ENCODE results near the gene ITGA1. TPM values are rescaled to one million over a fixed set of nuclear protein-coding genes. Genes with fewer than 3 reads are reported as not detected.

The ITGA1 gene
- total RNA-seq, 2 experiments from 2014 or later = not detected

DNA sequence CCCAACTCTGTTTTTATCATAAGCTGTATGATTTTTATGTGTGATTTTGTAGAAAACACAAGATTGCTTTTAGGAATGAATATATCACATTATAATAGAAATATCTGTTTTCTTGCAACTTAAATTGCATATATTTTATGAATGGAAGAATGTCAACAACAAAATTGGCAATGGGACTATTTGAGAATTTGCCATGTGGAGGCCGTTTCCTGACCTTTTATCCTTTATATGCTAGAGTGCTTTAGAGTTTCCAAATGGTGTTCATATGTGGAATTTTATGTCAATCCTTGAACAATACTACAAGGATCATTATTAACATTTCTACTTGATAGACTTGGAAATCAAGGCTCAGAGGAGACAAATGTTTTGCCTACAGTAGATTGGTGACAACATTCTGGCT is 34.2 kb downstream of the ITGA1 start:
- Histone ChIP-seq H3K4me2 (ENCODE audit: low read length) (no peak overlapping the region), H2AFZ (ENCODE audit: low read length) (no peak overlapping the region), H3K4me1 (ENCODE audit: insufficient read depth, low read length, poor library complexity, severe bottlenecking) (no peaks in the 10 kb centered on the region), H3K79me2 (ENCODE audit: insufficient read depth, low read depth, low read length) (no peaks in the 10 kb centered on the region), H3K4me3 (ENCODE audit: low read depth, low read length, poor library complexity, severe bottlenecking) (no peak overlapping the region), H3K36me3 (ENCODE audit: insufficient read depth, low read length) (no peaks in the 10 kb centered on the region), H4K20me1 (ENCODE audit: insufficient read depth, low read length) (no peaks in the 10 kb centered on the region), H3K27ac (ENCODE audit: low read depth, low read length, poor library complexity, severe bottlenecking) (no peak overlapping the region), H3K9me3 (ENCODE audit: low read length) (no peaks in the 10 kb centered on the region), H3K9me2 (ENCODE audit: insufficient read depth, low read length) (no peaks in the 10 kb centered on the region)
- no peak for TF ChIP-seq EZH2phosphoT487 (IDR thresholded peaks at IDR 0.05; ENCODE audit: borderline replicate concordance, low read depth, low read length)
- TF ChIP-seq, protein P1, sequence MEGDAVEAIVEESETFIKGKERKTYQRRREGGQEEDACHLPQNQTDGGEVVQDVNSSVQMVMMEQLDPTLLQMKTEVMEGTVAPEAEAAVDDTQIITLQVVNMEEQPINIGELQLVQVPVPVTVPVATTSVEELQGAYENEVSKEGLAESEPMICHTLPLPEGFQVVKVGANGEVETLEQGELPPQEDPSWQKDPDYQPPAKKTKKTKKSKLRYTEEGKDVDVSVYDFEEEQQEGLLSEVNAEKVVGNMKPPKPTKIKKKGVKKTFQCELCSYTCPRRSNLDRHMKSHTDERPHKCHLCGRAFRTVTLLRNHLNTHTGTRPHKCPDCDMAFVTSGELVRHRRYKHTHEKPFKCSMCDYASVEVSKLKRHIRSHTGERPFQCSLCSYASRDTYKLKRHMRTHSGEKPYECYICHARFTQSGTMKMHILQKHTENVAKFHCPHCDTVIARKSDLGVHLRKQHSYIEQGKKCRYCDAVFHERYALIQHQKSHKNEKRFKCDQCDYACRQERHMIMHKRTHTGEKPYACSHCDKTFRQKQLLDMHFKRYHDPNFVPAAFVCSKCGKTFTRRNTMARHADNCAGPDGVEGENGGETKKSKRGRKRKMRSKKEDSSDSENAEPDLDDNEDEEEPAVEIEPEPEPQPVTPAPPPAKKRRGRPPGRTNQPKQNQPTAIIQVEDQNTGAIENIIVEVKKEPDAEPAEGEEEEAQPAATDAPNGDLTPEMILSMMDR (conservative IDR thresholded peaks at IDR 0.05; ENCODE audit: low read length) = no peak
- POLR2A ChIA-PET = interaction anchor here (0.6 kb wide), 1 partner anchor 22 kb away, joined by 3 read pairs; no protein-coding TSS in a partner anchor
- CTCF ChIA-PET (ENCODE audit: unreplicated experiment) = no interaction called here
- BruUV-seq (replicated peaks) = no TSS peak
- DNase-seq (ENCODE audit: low spot score) = no peak
- intact Hi-C loops (cut with micrococcal nuclease; ENCODE audit: unreplicated experiment) = no loop called here

DNA sequence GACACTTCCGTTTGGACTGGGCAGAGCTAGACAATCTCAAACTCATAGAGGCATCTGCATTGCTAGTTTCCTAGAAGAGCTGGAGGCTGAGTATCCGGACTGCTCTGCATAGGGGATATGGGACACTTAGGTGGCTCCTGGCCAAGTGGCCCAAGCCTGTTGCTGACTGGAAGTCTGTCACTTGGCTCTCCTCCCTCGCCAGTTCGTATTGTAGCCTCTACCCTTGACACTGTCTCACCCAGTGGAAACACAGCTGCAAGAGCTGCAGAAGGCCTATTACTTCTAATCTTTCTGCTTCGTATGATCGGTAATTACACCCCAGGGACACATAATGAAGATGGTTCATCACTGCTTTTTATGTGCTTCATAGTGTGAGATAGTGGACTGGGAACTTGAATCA is 34.7 kb downstream of the ITGA1 start:
- TF ChIP-seq, protein P1 (conservative IDR thresholded peaks at IDR 0.05; ENCODE audit: low read length) = no peak
- TF ChIP-seq EZH2phosphoT487 (IDR thresholded peaks at IDR 0.05; ENCODE audit: borderline replicate concordance, low read depth, low read length) = no peak
- Histone ChIP-seq H3K4me1 (ENCODE audit: insufficient read depth, low read length, poor library complexity, severe bottlenecking) (no peaks in the 10 kb centered on the region), H3K9me3 (ENCODE audit: low read length) (no peaks in the 10 kb centered on the region), H3K27ac (ENCODE audit: low read depth, low read length, poor library complexity, severe bottlenecking) (no peak overlapping the region), H3K79me2 (ENCODE audit: insufficient read depth, low read depth, low read length) (no peaks in the 10 kb centered on the region), H3K9me2 (ENCODE audit: insufficient read depth, low read length) (no peaks in the 10 kb centered on the region), H4K20me1 (ENCODE audit: insufficient read depth, low read length) (no peaks in the 10 kb centered on the region), H3K36me3 (ENCODE audit: insufficient read depth, low read length) (no peaks in the 10 kb centered on the region), H2AFZ (ENCODE audit: low read length) (no peak overlapping the region), H3K4me3 (ENCODE audit: low read depth, low read length, poor library complexity, severe bottlenecking) (no peak overlapping the region), H3K4me2 (ENCODE audit: low read length) (no peak overlapping the region)
- intact Hi-C loops (cut with micrococcal nuclease; ENCODE audit: unreplicated experiment) = no loop called here
- BruUV-seq (replicated peaks) = no TSS peak
- no peak for DNase-seq (ENCODE audit: low spot score)
- CTCF ChIA-PET (ENCODE audit: unreplicated experiment) = interaction anchor here (0.6 kb wide), 1 partner anchor 23 kb away, joined by 3 read pairs; no protein-coding TSS in a partner anchor
- POLR2A ChIA-PET = no interaction called here

DNA sequence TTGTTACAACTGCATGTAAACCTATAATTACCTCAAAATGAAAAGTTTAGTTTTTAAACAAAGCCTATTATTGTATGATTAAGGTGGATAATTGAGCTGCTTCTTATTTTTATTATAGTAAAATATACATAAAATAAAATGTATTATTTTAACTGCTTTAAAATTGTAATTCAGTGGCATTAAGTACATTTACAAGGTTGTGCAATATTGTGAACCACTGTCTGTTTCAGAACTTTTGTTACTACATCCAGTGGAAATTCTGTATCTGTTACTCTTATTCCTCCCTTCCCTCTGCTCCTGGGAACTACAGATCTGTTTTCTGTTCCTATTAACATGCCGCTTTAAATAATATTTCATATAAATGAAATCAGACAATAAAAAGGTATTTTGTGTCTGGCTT is 37.1 kb downstream of the ITGA1 start:
- intact Hi-C loops (cut with micrococcal nuclease; ENCODE audit: unreplicated experiment) = no loop called here
- no peak overlapping the region for H3K4me3 ChIP-seq (ENCODE audit: low read depth, low read length, poor library complexity, severe bottlenecking)
- H3K4me2 ChIP-seq (ENCODE audit: low read length) = no peak overlapping the region
- DNase-seq (ENCODE audit: low spot score) = no peak
- TF ChIP-seq, protein P1 (conservative IDR thresholded peaks at IDR 0.05; ENCODE audit: low read length) = no peak
- no peak for TF ChIP-seq EZH2phosphoT487 (IDR thresholded peaks at IDR 0.05; ENCODE audit: borderline replicate concordance, low read depth, low read length)
- H2AFZ ChIP-seq (ENCODE audit: low read length) = no peak overlapping the region
- no TSS peak for BruUV-seq (replicated peaks)
- ChIA-PET CTCF (ENCODE audit: unreplicated experiment) (no interaction called here), POLR2A (no interaction called here)
- H4K20me1 ChIP-seq (ENCODE audit: insufficient read depth, low read length) = no peaks in the 10 kb centered on the region
- no peak overlapping the region for H3K27ac ChIP-seq (ENCODE audit: low read depth, low read length, poor library complexity, severe bottlenecking)
- no peaks in the 10 kb centered on the region for H3K4me1 ChIP-seq (ENCODE audit: insufficient read depth, low read length, poor library complexity, severe bottlenecking)
- no peaks in the 10 kb centered on the region for H3K36me3 ChIP-seq (ENCODE audit: insufficient read depth, low read length)
- H3K9me3 ChIP-seq (ENCODE audit: low read length) = no peaks in the 10 kb centered on the region
- H3K79me2 ChIP-seq (ENCODE audit: insufficient read depth, low read depth, low read length) = no peaks in the 10 kb centered on the region
- no peaks in the 10 kb centered on the region for H3K9me2 ChIP-seq (ENCODE audit: insufficient read depth, low read length)

Data from OCI-LY7 (cell line).